ENCODE results near the gene PLD5. TPM values are rescaled to one million over a fixed set of nuclear protein-coding genes. Genes with fewer than 3 reads are reported as not detected.

The PLD5 gene
- polyA plus RNA-seq, 3 donors: not detected

- no peaks in the 10 kb centered on the region for H3K36me3 ChIP-seq (replicated peaks in 1 of 2; ENCODE audit: control insufficient read depth in 1 of 2, insufficient read depth in 2 of 2, low read length in 2 of 2)
- H3K9me3 Mint-ChIP-seq: peaks cover 0 to 11% (median 3%) of the 10 kb centered on the region in 7 donors
- H4K20me1 ChIP-seq (ENCODE audit: insufficient read depth, low read length): no peaks in the 10 kb centered on the region
- H3K4me2 ChIP-seq (replicated peaks; ENCODE audit: extremely low read depth, low read length, poor library complexity, severe bottlenecking): no peak overlapping the region
- no peak for DNase-seq
- H3K79me2 ChIP-seq (ENCODE audit: insufficient read depth, low read length): no peaks in the 10 kb centered on the region
- H3K9me3 ChIP-seq (replicated peaks in 1 of 2; ENCODE audit: control insufficient read depth in 1 of 2, insufficient read depth in 1 of 2, low read length in 2 of 2): peaks cover 0 to 12% of the 10 kb centered on the region in 2 donors
- no peak overlapping the region for H3K27ac ChIP-seq (ENCODE audit: low read depth in 1 of 2, low read length in 2 of 2)
- no peak overlapping the region for H3K4me3 ChIP-seq (replicated peaks in 1 of 3; ENCODE audit: low read depth in 2 of 3, low read length in 3 of 3)
- no peak for TF ChIP-seq CTCF (IDR thresholded peaks at IDR 0.05)
- H2AFZ ChIP-seq (ENCODE audit: insufficient read depth, low read depth, low read length, poor library complexity, severe bottlenecking): no peak overlapping the region
- H3K4me1 ChIP-seq (ENCODE audit: control insufficient read depth in 1 of 2, insufficient read depth in 2 of 2, low read length in 2 of 2): no peaks in the 10 kb centered on the region
- H3K4me1 Mint-ChIP-seq: no peaks in the 10 kb centered on the region
- no peak overlapping the region for H3K27ac Mint-ChIP-seq
- no peaks in the 10 kb centered on the region for H3K36me3 Mint-ChIP-seq
- WGBS (ENCODE audit: insufficient coverage): no CpG with 5 or more reads among the region's 6 CpGs
- intact Hi-C loops (cut with micrococcal nuclease): no loop called here
- peaks cover 32 to 45% of the 10 kb centered on the region in 2 donors for H3K27me3 ChIP-seq (ENCODE audit: control insufficient read depth in 2 of 2, insufficient read depth in 2 of 2, low read length in 2 of 2)
- peaks cover 53 to 58% (median 56%) of the 10 kb centered on the region in 3 donors for H3K27me3 Mint-ChIP-seq (ENCODE audit: low read depth in 3 of 3)
- peak overlapping the region in 1 of 2 donors; percentile 35 for H3K4me3 Mint-ChIP-seq
- no peak overlapping the region for H3K9ac ChIP-seq (ENCODE audit: insufficient read depth, low read length, poor library complexity, severe bottlenecking)
Measured at GRCh38 chr1:242522304-242522945, 2.1 kb downstream of the PLD5 start.

- no peaks in the 10 kb centered on the region for H3K4me1 ChIP-seq (ENCODE audit: control insufficient read depth in 1 of 2, insufficient read depth in 2 of 2, low read length in 2 of 2)
- no peak overlapping the region for H3K27ac ChIP-seq (ENCODE audit: low read depth in 1 of 2, low read length in 2 of 2)
- H3K27me3 ChIP-seq (ENCODE audit: control insufficient read depth in 2 of 2, insufficient read depth in 2 of 2, low read length in 2 of 2): no peaks in the 10 kb centered on the region
- no peak overlapping the region for H3K9ac ChIP-seq (ENCODE audit: insufficient read depth, low read length, poor library complexity, severe bottlenecking)
- no peaks in the 10 kb centered on the region for H3K36me3 ChIP-seq (replicated peaks in 1 of 2; ENCODE audit: control insufficient read depth in 1 of 2, insufficient read depth in 2 of 2, low read length in 2 of 2)
- H3K36me3 Mint-ChIP-seq: no peaks in the 10 kb centered on the region
- H3K27me3 Mint-ChIP-seq (ENCODE audit: low read depth in 3 of 3): peaks cover 0 to 5% (median 0%) of the 10 kb centered on the region in 3 donors
- no peaks in the 10 kb centered on the region for H3K4me1 Mint-ChIP-seq
- H3K9me3 Mint-ChIP-seq: peaks cover 0 to 5% (median 0%) of the 10 kb centered on the region in 7 donors
- intact Hi-C loops (cut with micrococcal nuclease): no loop called here
- H4K20me1 ChIP-seq (ENCODE audit: insufficient read depth, low read length): no peaks in the 10 kb centered on the region
- TF ChIP-seq CTCF (IDR thresholded peaks at IDR 0.05): no peak
- H3K4me3 ChIP-seq (replicated peaks in 1 of 3; ENCODE audit: low read depth in 2 of 3, low read length in 3 of 3): no peak overlapping the region
- no peak overlapping the region for H3K4me3 Mint-ChIP-seq
- WGBS (ENCODE audit: insufficient coverage): no CpG with 5 or more reads among the region's 2 CpGs
- no peak overlapping the region for H2AFZ ChIP-seq (ENCODE audit: insufficient read depth, low read depth, low read length, poor library complexity, severe bottlenecking)
- H3K9me3 ChIP-seq (replicated peaks in 1 of 2; ENCODE audit: control insufficient read depth in 1 of 2, insufficient read depth in 1 of 2, low read length in 2 of 2): no peaks in the 10 kb centered on the region
- H3K4me2 ChIP-seq (replicated peaks; ENCODE audit: extremely low read depth, low read length, poor library complexity, severe bottlenecking): no peak overlapping the region
- no peak overlapping the region for H3K27ac Mint-ChIP-seq
- no peaks in the 10 kb centered on the region for H3K79me2 ChIP-seq (ENCODE audit: insufficient read depth, low read length)
- no peak for DNase-seq
Measured at GRCh38 chr1:242515555-242515954, 8.9 kb downstream of the PLD5 start.
